GM23338 (cell line): ENCODE measurements around the gene KCTD17. TPM values are rescaled to one million over a fixed set of nuclear protein-coding genes. Genes with fewer than 3 reads are reported as not detected.

Experiments used
- ATAC-seq: fragments of 200-7000 bp; cut with Tn5 transposase; 3 replicates; pipeline ENCODE4 v1.9.1; 2020
- DNase-seq: peaks from one replicate; pipeline ENCODE4 v3.0.0-alpha.2; 2015; ENCODE audit warnings: low spot score
- H2AFZ ChIP-seq: fragments of 200-600 bp; sonication (generic); 2 replicates; pipeline ENCODE4 v1.8.0; 2016; ENCODE audit warnings: antibody characterized with exemption, mild to moderate bottlenecking, moderate library complexity
- H3F3A ChIP-seq: fragments of 200-600 bp; sonication (generic); replicated peaks from 2 replicates; pipeline ENCODE4 v1.8.0; 2017; ENCODE audit warnings: antibody characterized with exemption, mixed run types, low read depth
- H3K27ac ChIP-seq: fragments of 200-600 bp; sonication (generic); 2 replicates; pipeline ENCODE4 v1.6.1; 2016; ENCODE audit warnings: low read depth
- H3K27me3 ChIP-seq: fragments of 200-600 bp; sonication (generic); 2 replicates; pipeline ENCODE4 v1.8.0; 2016; ENCODE audit warnings: mild to moderate bottlenecking, mixed run types, moderate library complexity; ENCODE audit not compliant: insufficient read depth
- H3K36me3 ChIP-seq: fragments of 200-600 bp; sonication (generic); 2 replicates; pipeline ENCODE4 v1.8.0; 2016; ENCODE audit warnings: mild to moderate bottlenecking; ENCODE audit not compliant: insufficient read depth
- H3K4me1 ChIP-seq: fragments of 200-600 bp; sonication (generic); 2 replicates; pipeline ENCODE4 v1.8.0; 2016; ENCODE audit warnings: mild to moderate bottlenecking, moderate library complexity; ENCODE audit not compliant: insufficient read depth
- H3K4me2 ChIP-seq: fragments of 200-600 bp; sonication (generic); 2 replicates; pipeline ENCODE4 v1.7.1; 2017; ENCODE audit warnings: mixed run types
- H3K4me3 ChIP-seq: fragments of 200-600 bp; sonication (generic); 2 replicates; pipeline ENCODE4 v1.6.1; 2016; ENCODE audit warnings: mixed run types
- H3K79me2 ChIP-seq: fragments of 200-600 bp; sonication (generic); replicated peaks from 2 replicates; pipeline ENCODE4 v1.8.0; 2017; ENCODE audit warnings: mild to moderate bottlenecking; ENCODE audit not compliant: insufficient read depth
- H3K9me2 ChIP-seq: fragments of 200-600 bp; sonication (generic); 2 replicates; pipeline ENCODE4 v1.8.0; 2017; ENCODE audit not compliant: insufficient read depth
- H4K20me1 ChIP-seq: fragments of 200-600 bp; sonication (generic); replicated peaks from 2 replicates; pipeline ENCODE4 v1.8.0; 2017; ENCODE audit warnings: mild to moderate bottlenecking; ENCODE audit not compliant: insufficient read depth
- H3K27ac Mint-ChIP-seq: 2 replicates; pipeline ENCODE4 v1.8.0; 2020; ENCODE audit warnings: inconsistent platforms, mild to moderate bottlenecking, moderate library complexity, mixed read lengths
- H3K27me3 Mint-ChIP-seq: 3 replicates; pipeline ENCODE4 v1.8.0; 2022; ENCODE audit warnings: low read depth, mild to moderate bottlenecking, moderate library complexity, mixed read lengths, inconsistent platforms; ENCODE audit not compliant: insufficient read depth, poor library complexity
- H3K36me3 Mint-ChIP-seq: 3 replicates; pipeline ENCODE4 v1.8.0; 2021; ENCODE audit warnings: low read depth, mild to moderate bottlenecking, inconsistent platforms, moderate library complexity, mixed read lengths
- H3K4me1 Mint-ChIP-seq: 3 replicates; pipeline ENCODE4 v1.8.0; 2020; ENCODE audit warnings: mild to moderate bottlenecking, inconsistent platforms, mixed read lengths
- H3K4me3 Mint-ChIP-seq: 3 replicates; pipeline ENCODE4 v1.8.0; 2021; ENCODE audit warnings: moderate library complexity, mild to moderate bottlenecking, inconsistent platforms, mixed read lengths
- H3K9me3 Mint-ChIP-seq: 3 replicates; pipeline ENCODE4 v1.8.0; 2020; ENCODE audit warnings: moderate library complexity, mild to moderate bottlenecking, inconsistent platforms, mixed read lengths
- CREB1 ChIP-seq: fragments of 250-450 bp; sonication (Bioruptor Pico); IDR thresholded peaks from 2 replicates; pipeline ENCODE4 v1.5.0; 2020; ENCODE audit warnings: low read depth, mild to moderate bottlenecking, moderate library complexity
- CTCF ChIP-seq, 2 experiments: fragments of 200-600 bp in 1 of 2; sonication (generic) in 1 of 2; conservative IDR thresholded peaks; 2 replicates each; pipeline versions ENCODE4 v1.5.1 to v1.6.1; 2016 to 2017; ENCODE audit warnings: antibody characterized with exemption in 2 of 2, low read depth in 2 of 2, mild to moderate bottlenecking in 2 of 2, moderate library complexity in 1 of 2
- ETS1 ChIP-seq: IDR thresholded peaks from 2 replicates; pipeline ENCODE4 v1.6.1; 2016; ENCODE audit warnings: antibody characterized with exemption
- EZH2 ChIP-seq: fragments of 200-600 bp; sonication (generic); IDR thresholded peaks from one replicate; pipeline ENCODE4 v1.8.0; 2017; ENCODE audit warnings: antibody characterized with exemption, mild to moderate bottlenecking, low read depth; ENCODE audit not compliant: unreplicated experiment
- EZH2phosphoT487 ChIP-seq: fragments of 200-600 bp; sonication (generic); IDR thresholded peaks from one replicate; pipeline ENCODE4 v1.8.1; 2018; ENCODE audit warnings: antibody characterized with exemption; ENCODE audit not compliant: unreplicated experiment
- JUNB ChIP-seq: IDR thresholded peaks from one replicate; pipeline ENCODE4 v1.6.1; 2016; ENCODE audit warnings: antibody characterized with exemption; ENCODE audit not compliant: unreplicated experiment
- POLR2AphosphoS5 ChIP-seq: IDR thresholded peaks from 2 replicates; pipeline ENCODE4 v1.6.1; 2016; ENCODE audit warnings: antibody characterized with exemption, low read depth
- REST ChIP-seq: IDR thresholded peaks from one replicate; pipeline ENCODE4 v1.6.1; 2018; ENCODE audit warnings: antibody characterized with exemption; ENCODE audit not compliant: unreplicated experiment
- STAT1 ChIP-seq: IDR thresholded peaks from one replicate; pipeline ENCODE4 v1.6.1; 2016; ENCODE audit warnings: antibody characterized with exemption; ENCODE audit not compliant: unreplicated experiment
- ZNF114 ChIP-seq: fragments of 250-450 bp; sonication (Bioruptor Pico); IDR thresholded peaks from 2 replicates; pipeline ENCODE4 v1.5.0; 2020; ENCODE audit warnings: mild to moderate bottlenecking, moderate library complexity
- ZNF331 ChIP-seq: fragments of 250-450 bp; sonication (Bioruptor Pico); IDR thresholded peaks from 2 replicates; pipeline ENCODE4 v1.5.0; 2020; ENCODE audit warnings: low read depth, mild to moderate bottlenecking, moderate library complexity
- ZNF462 ChIP-seq: fragments of 250-450 bp; sonication (Bioruptor Pico); IDR thresholded peaks from 2 replicates; pipeline ENCODE4 v1.5.0; 2020; ENCODE audit warnings: mild to moderate bottlenecking, moderate library complexity
- polyA plus RNA-seq: library from polyadenylated mRNA; unstranded; fragments of >200 nt; fragmentation: Nextera tagmentation; extraction: Ambion mirVana; gene quantifications from 2 replicates; pipeline ENCODE4 v1.2.1, GENCODE V29; 2016
- total RNA-seq: library from RNA; depleted of rRNA; stranded (reverse); fragments of >200 nt; shearing (Covaris generic); gene quantifications from 2 replicates; pipeline ENCODE4 v1.2.3, GENCODE V29; 2014

Gene KCTD17
- total and polyA plus RNA-seq, 2 experiments from 2014 or later = 25.1 to 35.0 TPM

GRCh38 chr22:37105990-37106389, 54.4 kb downstream of the KCTD17 start:
- no peak for TF ChIP-seq STAT1
- TF ChIP-seq CREB1 (CRISPR knock-in tag) = no peak
- no peak for TF ChIP-seq POLR2AphosphoS5
- TF ChIP-seq CTCF (conservative IDR thresholded peaks at IDR 0.05; ENCODE audit: low read depth in 2 of 2) = no peak
- no peak for TF ChIP-seq ZNF331 (CRISPR knock-in tag)
- TF ChIP-seq EZH2phosphoT487 = no peak
- no peak for TF ChIP-seq ETS1
- no peak for TF ChIP-seq EZH2
- no peak for TF ChIP-seq ZNF462 (CRISPR knock-in tag)
- TF ChIP-seq JUNB = no peak
- TF ChIP-seq REST = no peak
- TF ChIP-seq ZNF114 = no peak
- Mint-ChIP-seq H3K27me3 (peaks cover 8% of the 10 kb centered on the region), H3K9me3 (no peaks in the 10 kb centered on the region), H3K36me3 (no peaks in the 10 kb centered on the region), H3K4me1 (no peaks in the 10 kb centered on the region), H3K4me3 (no peak overlapping the region), H3K27ac (no peak overlapping the region)
- no peaks in the 10 kb centered on the region for H3K27me3 ChIP-seq
- no peaks in the 10 kb centered on the region for H3K79me2 ChIP-seq
- no peak overlapping the region for H3K4me2 ChIP-seq
- no peaks in the 10 kb centered on the region for H3K9me2 ChIP-seq
- H4K20me1 ChIP-seq = no peaks in the 10 kb centered on the region
- H3K36me3 ChIP-seq = no peaks in the 10 kb centered on the region
- no peak overlapping the region for H3K27ac ChIP-seq
- H3F3A ChIP-seq = no peaks in the 10 kb centered on the region
- H3K4me3 ChIP-seq = no peak overlapping the region
- ATAC-seq (no peak), DNase-seq (no peak)
- H3K4me1 ChIP-seq = no peaks in the 10 kb centered on the region
- no peak overlapping the region for H2AFZ ChIP-seq
